D721Med (cell line): ENCODE results near the gene RASL11A.
A peak's percentile ranks its signal among the peaks of the same experiment; 100 is the strongest.
"Not testable (repeated sequence)": the region's sequence is repeated elsewhere in the genome, so short reads cannot be mapped to it uniquely, and the experiment has no call there.

Source experiments
- DNase-seq: peaks from one replicate; pipeline ENCODE4 v3.0.0; 2011; ENCODE audit warnings: low spot score; ENCODE audit not compliant: insufficient read length
- FAIRE-seq: peaks from 2 replicates; lab custom pipeline; 2011; peaks lifted over from hg19 to GRCh38; lab: Jason Lieb, UNC
- TF ChIP-seq, protein P1 (sequence below): IDR thresholded peaks from 2 replicates; pipeline ENCODE4 v1.5.1; 2012; ENCODE audit warnings: mild to moderate bottlenecking, control low read depth; ENCODE audit not compliant: insufficient read depth; ENCODE audit errors: missing control alignments

Gene RASL11A

GRCh38 chr13:27270594-27271520 lies at the start of gene RASL11A:
Gene RASL11A (plus strand): TSS chr13:27270830. CDS start chr13:27270945, 115 bp downstream.
- DNase-seq = peak; percentile 67
- FAIRE-seq = no peak
- TF ChIP-seq, protein P1, sequence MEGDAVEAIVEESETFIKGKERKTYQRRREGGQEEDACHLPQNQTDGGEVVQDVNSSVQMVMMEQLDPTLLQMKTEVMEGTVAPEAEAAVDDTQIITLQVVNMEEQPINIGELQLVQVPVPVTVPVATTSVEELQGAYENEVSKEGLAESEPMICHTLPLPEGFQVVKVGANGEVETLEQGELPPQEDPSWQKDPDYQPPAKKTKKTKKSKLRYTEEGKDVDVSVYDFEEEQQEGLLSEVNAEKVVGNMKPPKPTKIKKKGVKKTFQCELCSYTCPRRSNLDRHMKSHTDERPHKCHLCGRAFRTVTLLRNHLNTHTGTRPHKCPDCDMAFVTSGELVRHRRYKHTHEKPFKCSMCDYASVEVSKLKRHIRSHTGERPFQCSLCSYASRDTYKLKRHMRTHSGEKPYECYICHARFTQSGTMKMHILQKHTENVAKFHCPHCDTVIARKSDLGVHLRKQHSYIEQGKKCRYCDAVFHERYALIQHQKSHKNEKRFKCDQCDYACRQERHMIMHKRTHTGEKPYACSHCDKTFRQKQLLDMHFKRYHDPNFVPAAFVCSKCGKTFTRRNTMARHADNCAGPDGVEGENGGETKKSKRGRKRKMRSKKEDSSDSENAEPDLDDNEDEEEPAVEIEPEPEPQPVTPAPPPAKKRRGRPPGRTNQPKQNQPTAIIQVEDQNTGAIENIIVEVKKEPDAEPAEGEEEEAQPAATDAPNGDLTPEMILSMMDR = peak; percentile 52

DNA sequence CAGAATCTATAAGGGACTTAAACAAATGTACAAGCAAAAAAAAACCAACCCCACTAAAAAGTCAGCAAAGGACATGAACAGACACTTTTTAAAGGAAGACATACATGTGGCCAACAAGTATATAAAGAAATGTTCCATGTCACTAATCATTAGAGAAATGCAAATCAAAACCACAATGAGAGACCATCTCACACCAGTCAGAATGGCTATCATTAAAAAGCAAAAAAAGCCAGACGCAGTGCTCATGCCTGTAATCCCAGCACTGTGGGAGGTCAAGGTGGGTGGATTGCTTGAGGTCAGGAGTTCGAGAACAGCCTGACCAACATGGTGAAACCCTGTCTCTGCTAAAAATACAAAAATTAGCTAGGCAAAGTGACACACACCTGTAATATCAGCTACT lies 48.5 kb upstream of the RASL11A start:
- not testable (repeated sequence) for FAIRE-seq, DNase-seq

GRCh38 chr13:27226991-27227390 lies 43.6 kb upstream of the RASL11A start:
- FAIRE-seq = no peak
- TF ChIP-seq, protein P1 = no peak
- DNase-seq = no peak

- TF ChIP-seq, protein P1 = no peak
- no peak for FAIRE-seq
- no peak for DNase-seq
Measured at GRCh38 chr13:27228131-27228530, 42.5 kb upstream of the RASL11A start.

DNA sequence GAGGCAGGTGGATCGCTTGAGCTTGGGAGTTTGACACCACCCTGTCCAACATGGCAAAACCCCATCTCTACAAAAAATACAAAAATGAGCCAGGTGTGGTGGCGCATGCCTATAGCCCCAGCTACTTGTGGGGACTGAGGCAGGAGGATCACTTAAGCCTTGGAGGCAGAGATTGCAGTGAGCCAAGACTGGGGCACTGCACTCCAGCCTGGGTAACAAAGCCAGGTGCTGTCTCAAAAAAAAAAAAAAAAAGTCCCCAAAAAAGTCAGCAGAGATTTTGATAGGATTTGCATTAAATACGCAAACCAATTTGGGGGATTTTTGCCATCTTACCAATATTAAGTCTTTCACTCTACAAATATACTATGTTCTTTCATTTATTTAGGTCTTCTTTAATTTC lies 41.0 kb upstream of the RASL11A start:
- DNase-seq (no peak), FAIRE-seq (no peak)
- TF ChIP-seq, protein P1 = no peak

- no peak for FAIRE-seq
- TF ChIP-seq, protein P1 = no peak
- DNase-seq = no peak
Measured at GRCh38 chr13:27233964-27234363, 36.7 kb upstream of the RASL11A start.

DNA sequence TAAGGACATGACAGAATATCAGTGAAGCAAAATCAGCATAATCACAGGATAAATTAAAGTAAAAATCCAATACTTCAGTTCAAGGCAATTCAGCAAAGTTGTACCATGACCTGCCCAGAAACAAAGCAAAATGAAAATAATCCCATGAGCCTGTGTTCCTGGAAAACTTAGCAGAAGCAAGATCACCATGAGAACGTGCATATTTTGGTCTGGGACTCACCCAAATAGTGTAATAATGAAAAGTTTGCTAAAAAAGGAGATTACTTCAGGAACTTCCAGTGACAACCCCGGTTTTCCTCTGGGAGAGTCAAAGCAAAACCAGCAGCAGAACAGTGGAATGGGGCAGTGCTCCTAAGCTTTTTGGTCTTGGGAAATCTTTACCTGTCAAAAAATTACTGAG lies 34.2 kb upstream of the RASL11A start:
- no peak for DNase-seq
- TF ChIP-seq, protein P1 = no peak
- FAIRE-seq = no peak
